GM12872 (cell line): Measurements from ENCODE around the gene SLC25A6.

Experiments
- TF ChIP-seq, protein P1 (sequence below): IDR thresholded peaks from 3 replicates; pipeline ENCODE4 v1.5.1; 2011; ENCODE audit warnings: low read depth, mild to moderate bottlenecking, low read length, moderate library complexity; ENCODE audit not compliant: insufficient read depth

Gene SLC25A6

DNA sequence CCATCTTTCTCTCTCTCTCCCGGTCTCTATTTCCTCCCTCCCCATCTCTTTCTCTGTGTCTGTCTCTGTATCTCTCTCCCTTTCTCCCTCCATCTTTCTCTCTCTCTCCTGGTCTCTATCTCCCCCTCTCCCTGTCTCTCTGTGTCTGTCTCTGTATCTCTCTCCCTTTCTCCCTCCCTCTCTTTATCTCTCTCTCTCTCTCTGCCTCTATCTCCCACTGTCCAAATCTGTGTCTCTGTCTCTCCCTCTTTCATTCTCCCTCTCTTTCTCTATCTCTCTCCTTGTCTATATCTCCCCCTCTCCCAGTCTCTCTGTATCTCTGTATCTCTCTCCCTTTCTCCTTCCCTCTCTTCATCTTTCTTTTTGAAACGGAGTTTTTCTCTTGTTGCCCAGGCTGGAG is 31.7 kb downstream of the SLC25A6 start:
- TF ChIP-seq, protein P1, sequence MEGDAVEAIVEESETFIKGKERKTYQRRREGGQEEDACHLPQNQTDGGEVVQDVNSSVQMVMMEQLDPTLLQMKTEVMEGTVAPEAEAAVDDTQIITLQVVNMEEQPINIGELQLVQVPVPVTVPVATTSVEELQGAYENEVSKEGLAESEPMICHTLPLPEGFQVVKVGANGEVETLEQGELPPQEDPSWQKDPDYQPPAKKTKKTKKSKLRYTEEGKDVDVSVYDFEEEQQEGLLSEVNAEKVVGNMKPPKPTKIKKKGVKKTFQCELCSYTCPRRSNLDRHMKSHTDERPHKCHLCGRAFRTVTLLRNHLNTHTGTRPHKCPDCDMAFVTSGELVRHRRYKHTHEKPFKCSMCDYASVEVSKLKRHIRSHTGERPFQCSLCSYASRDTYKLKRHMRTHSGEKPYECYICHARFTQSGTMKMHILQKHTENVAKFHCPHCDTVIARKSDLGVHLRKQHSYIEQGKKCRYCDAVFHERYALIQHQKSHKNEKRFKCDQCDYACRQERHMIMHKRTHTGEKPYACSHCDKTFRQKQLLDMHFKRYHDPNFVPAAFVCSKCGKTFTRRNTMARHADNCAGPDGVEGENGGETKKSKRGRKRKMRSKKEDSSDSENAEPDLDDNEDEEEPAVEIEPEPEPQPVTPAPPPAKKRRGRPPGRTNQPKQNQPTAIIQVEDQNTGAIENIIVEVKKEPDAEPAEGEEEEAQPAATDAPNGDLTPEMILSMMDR: no peak

DNA sequence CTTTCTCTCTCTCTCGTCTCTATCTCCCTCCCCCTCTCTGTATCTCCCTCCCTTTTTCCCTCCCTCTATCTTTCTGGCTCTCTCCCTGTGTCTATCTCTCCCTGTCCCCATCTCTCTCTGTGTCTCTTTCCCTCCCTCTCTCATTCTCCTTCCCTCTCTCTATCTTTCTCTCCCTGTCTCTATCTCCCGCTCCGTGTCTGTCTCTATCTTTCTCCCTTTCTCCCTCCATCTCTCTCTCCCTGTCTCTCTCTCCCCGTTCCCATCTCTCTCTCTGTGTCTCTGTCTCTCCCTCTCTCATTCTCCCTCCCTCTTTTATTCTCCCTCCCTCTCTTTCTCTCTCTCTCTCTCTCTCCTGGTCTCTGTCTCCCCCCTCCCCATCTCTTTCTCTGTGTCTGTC is 32.4 kb downstream of the SLC25A6 start:
- TF ChIP-seq, protein P1: no peak

DNA sequence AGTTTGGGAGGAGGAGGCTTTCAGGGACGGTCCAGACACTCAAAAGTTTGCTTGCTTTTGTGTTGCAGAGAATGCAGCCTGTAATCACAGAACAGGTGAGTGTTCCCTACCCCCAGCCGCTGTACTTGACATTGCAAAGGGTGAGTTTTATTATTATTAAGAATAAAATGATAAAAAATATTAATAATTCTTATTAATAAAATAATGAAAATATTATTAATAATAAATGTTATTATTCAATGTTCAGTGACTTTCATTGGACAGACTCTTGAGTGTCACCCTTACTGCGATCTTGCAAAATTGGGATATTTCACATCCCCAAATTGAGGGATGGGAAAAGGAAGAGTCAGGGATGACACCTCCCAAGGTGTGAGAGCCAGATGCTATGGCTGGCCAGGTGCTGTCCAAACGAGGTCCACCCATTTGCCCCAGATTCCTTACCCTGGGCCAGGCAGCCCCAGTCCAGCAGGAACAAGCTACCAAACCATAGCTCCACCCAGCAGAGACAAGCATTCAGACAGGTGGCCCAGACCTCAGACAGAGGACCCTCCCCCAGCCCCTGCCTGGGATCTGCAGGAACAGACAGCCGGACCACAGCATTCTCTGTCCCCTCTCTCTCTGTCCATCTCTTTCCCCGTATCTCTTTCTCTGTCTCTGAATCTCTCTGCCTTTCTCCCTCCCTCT is 33.0 kb downstream of the SLC25A6 start:
- TF ChIP-seq, protein P1: no peak

DNA sequence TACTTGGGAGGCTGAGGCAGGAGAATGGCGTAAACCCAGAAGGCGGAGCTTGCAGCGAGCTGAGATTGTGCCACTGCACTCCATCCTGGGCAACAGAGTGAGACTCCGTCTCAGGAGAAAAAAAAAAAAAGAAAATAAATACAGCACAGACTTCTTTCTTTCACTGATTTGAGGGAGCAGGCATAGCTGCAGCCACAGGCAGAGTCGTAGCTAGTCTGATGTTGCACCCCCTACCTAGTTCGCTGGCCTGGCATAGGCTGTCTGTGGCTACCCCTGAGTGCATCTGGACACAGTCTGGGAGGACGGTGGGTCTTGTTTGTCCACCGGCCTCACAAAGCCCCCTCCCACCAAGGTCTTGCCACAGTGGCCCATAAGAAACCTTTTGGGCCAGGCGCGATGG is 33.9 kb downstream of the SLC25A6 start:
- TF ChIP-seq, protein P1: no peak

DNA sequence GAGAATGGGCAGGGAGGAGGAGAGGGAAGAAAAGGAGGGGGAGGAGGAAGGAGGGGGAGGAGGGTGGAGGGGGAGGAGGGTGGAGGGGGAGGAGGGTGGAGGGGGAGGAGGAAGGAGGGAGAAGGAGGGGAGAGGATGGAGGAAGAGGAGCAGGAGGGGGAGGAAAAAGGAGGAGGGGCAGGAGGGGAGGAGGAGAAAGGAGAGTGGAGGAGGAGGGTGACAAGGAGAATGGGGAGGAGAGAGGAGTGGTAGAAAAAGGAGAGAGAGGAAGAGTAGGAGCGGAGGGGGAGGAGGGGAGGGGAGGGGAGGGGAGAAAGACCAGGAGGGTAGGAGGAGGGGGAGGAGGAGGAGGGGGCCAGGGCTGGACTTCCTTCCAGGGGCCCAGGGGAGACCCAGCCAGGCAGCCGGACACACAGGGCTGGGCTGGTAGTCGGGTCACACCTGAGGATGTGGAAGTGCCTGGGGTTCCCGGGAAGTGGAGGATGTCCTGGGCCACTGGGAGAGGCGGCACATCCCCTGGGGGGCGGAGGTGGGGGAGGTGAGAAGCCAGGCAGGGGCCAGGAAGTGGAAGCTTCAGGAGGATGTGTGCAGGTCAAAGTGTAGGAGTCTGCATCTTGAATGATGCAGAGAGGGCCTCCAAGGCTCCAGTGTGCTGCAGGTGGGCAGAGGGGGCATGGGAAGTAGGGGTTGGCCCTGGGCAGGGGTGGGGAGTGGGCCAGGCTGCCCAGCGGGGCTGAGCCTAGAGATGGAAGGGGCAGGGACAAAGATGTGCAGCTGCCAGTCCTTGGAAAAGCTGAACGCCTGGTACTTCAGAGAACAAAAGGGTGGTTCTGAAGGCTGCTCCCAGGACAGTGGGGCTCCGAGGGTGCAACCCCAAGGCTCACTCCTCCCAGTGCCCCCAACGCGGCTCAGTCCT is 36.5 kb downstream of the SLC25A6 start:
- TF ChIP-seq, protein P1: no peak

DNA sequence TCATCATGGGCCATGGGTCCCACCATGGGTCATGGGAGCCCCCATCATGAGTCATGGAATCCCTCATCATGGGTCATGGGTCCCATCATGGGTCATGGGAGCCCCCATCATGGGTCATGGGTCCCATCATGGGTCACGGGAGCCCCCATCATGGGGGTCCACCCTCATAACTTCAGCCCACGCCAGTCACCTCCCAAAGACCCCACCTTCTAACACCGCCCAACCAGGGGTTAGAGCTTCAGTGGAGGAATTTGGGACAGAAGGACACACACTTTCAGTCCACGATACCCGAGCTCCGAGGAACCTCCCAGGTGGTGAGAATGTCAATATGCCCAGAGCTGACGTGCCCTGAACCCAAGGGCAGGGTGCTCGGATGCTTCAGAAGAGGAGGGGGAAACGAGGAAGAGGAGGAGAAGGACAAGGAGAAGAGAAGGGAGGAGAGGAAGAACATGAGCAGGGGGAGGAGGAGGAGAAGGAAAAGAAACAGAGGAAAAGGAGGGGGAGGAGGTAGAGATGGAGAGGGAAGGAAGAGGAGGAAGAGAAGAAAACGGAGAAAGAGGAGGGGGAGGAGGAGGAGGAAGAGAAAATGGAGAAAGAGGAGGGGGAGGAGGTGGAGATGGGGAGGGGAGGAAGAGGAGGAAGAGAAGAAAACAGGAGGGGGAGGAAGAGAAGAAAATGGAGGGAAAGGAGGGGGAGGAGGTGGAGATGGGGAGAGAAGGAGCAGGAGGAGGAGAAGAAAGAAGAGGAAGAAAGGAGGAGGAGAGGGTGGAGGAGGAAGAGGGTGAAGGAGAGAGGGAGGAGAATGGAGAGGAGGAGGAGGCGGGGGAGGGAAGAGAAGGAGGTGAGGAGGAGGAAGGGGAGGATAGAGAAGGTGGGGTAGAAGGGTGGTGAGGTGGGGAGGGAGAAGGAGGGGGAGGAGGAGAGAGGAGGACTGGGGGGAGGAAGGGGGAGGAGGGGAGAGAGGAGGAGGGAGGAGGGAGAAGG is 37.6 kb downstream of the SLC25A6 start:
- TF ChIP-seq, protein P1: no peak
